ENCODE measurements around the gene CNNM4. TPM values are rescaled to one million over a fixed set of nuclear protein-coding genes. Genes with fewer than 3 reads are reported as not detected.

Gene CNNM4
- total RNA-seq, 4 donors from 2014 or later: 0.77 to 8.2 (median 4.7) TPM

DNA sequence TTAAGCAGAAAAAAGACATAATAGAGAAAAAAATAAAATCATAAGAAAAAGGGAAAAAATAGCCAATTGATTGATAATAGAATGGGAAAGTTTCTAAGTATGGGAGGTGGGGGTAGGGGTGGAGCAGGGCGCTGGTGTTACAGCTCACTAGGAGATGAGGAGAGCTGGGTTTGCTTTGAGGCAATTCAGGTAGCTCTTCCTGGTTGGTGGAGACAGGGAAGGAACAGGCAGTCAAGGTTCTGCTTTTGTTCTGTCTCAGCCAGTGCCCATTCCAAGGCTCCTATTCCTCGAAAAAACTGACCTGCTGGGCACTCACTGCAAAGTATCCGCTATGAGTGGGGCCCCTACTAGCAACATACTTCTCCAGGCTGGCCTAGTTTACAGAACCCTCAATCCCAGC, 1.7 kb upstream of the CNNM4 start:
- Histone ChIP-seq H3K4me3 (no peak overlapping the region), H3K27me3 (no peaks in the 10 kb centered on the region), H3K4me1 (peaks cover 0 to 5% of the 10 kb centered on the region in 2 donors), H3K9me3 (no peaks in the 10 kb centered on the region), H3K36me3 (no peaks in the 10 kb centered on the region), H3K27ac (no peak overlapping the region)
- TF ChIP-seq, protein P1, sequence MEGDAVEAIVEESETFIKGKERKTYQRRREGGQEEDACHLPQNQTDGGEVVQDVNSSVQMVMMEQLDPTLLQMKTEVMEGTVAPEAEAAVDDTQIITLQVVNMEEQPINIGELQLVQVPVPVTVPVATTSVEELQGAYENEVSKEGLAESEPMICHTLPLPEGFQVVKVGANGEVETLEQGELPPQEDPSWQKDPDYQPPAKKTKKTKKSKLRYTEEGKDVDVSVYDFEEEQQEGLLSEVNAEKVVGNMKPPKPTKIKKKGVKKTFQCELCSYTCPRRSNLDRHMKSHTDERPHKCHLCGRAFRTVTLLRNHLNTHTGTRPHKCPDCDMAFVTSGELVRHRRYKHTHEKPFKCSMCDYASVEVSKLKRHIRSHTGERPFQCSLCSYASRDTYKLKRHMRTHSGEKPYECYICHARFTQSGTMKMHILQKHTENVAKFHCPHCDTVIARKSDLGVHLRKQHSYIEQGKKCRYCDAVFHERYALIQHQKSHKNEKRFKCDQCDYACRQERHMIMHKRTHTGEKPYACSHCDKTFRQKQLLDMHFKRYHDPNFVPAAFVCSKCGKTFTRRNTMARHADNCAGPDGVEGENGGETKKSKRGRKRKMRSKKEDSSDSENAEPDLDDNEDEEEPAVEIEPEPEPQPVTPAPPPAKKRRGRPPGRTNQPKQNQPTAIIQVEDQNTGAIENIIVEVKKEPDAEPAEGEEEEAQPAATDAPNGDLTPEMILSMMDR (IDR thresholded peaks at IDR 0.05): no peak
- TF ChIP-seq POLR2A (IDR thresholded peaks at IDR 0.05): no peak
- intact Hi-C loops (cut with DNase I; ENCODE audit: low total_unique reads): no loop called here
- no peak for DNase-seq

- H3K4me1 ChIP-seq: peaks cover 0 to 5% of the 10 kb centered on the region in 2 donors
- no peaks in the 10 kb centered on the region for H3K9me3 ChIP-seq
- no peaks in the 10 kb centered on the region for H3K27me3 ChIP-seq
- no peak for DNase-seq
- TF ChIP-seq POLR2A (IDR thresholded peaks at IDR 0.05): no peak
- TF ChIP-seq, protein P1 (IDR thresholded peaks at IDR 0.05): no peak
- no peak overlapping the region for H3K27ac ChIP-seq
- H3K4me3 ChIP-seq: no peak overlapping the region
- H3K36me3 ChIP-seq: no peaks in the 10 kb centered on the region
- intact Hi-C loops (cut with DNase I; ENCODE audit: low total_unique reads): no loop called here
Observed at GRCh38 chr2:96759548-96759947, 1.2 kb upstream of the CNNM4 start.

DNA sequence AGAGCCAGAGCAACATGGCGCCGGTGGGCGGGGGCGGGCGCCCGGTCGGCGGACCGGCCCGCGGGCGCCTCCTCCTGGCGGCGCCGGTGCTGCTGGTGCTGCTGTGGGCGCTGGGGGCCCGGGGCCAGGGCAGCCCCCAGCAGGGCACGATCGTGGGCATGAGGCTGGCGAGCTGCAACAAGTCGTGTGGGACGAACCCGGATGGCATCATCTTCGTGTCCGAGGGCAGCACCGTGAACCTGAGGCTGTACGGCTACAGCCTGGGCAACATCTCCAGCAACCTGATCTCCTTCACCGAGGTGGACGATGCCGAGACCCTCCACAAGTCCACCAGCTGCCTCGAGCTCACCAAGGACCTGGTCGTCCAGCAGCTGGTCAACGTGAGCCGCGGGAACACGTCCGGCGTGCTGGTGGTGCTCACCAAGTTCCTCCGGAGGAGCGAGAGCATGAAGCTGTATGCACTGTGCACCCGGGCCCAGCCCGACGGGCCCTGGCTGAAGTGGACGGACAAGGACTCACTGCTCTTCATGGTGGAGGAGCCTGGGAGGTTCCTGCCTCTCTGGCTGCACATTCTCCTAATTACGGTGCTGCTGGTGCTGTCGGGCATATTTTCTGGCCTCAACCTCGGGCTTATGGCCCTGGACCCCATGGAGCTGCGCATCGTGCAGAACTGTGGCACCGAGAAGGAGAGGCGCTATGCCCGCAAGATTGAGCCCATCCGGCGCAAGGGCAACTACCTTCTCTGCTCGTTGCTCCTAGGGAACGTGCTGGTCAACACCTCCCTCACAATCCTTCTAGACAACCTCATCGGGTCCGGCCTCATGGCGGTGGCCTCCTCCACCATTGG, 507 bp downstream of the CNNM4 start:
- DNase-seq: peak in 1 of 2 donors; percentile 47
- Histone ChIP-seq H3K27me3 (no peaks in the 10 kb centered on the region), H3K4me3 (peak overlapping the region; percentile 50 to 63), H3K36me3 (no peaks in the 10 kb centered on the region), H3K4me1 (peaks cover 0 to 5% of the 10 kb centered on the region in 2 donors), H3K9me3 (no peaks in the 10 kb centered on the region), H3K27ac (peak overlapping the region; percentile 85 to 88)
- intact Hi-C loops (cut with DNase I; ENCODE audit: low total_unique reads): loop anchor here (5.0 to 10.0 kb wide), 3 partner anchors 54 to 196 kb away; partner anchors contain the start of gene CNNM3
- TF ChIP-seq, protein P1 (IDR thresholded peaks at IDR 0.05): peak in 3 of 4 experiments; percentile 60 to 77 (median 64)
- TF ChIP-seq POLR2A (IDR thresholded peaks at IDR 0.05): no peak

DNA sequence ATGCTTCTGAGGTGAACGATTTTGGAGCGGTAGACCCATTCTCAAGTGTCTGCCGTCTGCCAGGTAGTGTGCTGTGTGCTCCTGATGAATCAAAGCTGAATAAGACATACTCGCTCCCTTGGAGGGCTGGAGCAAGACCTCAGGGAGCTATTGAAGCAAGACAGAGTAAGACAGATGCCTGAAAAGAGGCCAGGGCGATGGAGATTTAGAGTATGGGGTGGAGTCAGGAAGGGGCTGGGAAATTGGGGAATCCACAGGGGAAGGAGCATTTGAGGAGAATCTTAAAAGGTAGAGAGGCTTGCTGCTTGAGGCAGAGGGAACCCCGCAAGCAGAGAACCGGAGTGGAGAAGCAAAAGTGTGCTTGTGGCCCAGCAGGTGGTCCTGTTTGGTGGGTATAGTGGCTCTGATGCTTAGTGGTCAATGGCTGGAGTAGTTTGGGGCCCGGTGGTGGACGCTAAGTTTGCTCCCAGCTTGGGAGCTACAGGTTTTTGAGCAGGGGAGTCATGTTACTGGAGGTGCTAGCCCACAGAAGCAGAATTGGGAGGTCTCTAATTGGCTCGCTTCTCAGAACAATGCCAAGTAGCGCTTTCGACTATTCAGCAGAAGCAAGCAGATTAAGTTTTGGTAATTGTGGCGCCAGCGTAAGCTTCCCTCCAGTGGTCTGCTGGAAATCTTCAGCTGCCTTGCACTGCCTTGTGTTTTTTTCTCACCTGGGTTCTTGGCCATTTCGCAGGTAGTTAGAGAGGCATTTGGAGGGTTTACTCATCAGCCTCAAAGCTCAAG, 2.0 kb downstream of the CNNM4 start:
- H3K9me3 ChIP-seq: no peaks in the 10 kb centered on the region
- peaks cover 0 to 5% of the 10 kb centered on the region in 2 donors for H3K4me1 ChIP-seq
- intact Hi-C loops (cut with DNase I; ENCODE audit: low total_unique reads): loop anchor here (5.0 to 10.0 kb wide), 3 partner anchors 52 to 195 kb away; partner anchors contain the start of gene CNNM3
- TF ChIP-seq, protein P1 (IDR thresholded peaks at IDR 0.05): no peak
- no peak for TF ChIP-seq POLR2A (IDR thresholded peaks at IDR 0.05)
- H3K27me3 ChIP-seq: no peaks in the 10 kb centered on the region
- H3K4me3 ChIP-seq: peak overlapping the region; percentile 17 to 63
- DNase-seq: peak in 1 of 2 donors; percentile 35
- no peaks in the 10 kb centered on the region for H3K36me3 ChIP-seq
- H3K27ac ChIP-seq: peak overlapping the region; percentile 60 to 73
